Astrocyte (in vitro differentiated cells and primary cell): ENCODE measurements around the gene DET1. TPM values are rescaled to one million over a fixed set of nuclear protein-coding genes. Genes with fewer than 3 reads are reported as not detected.

ENCODE experiments used
- DNase-seq: peaks from one replicate; pipeline ENCODE4 v3.0.0-alpha.2; 2010; ENCODE audit warnings: low read depth
- FAIRE-seq: peaks from 2 replicates; lab custom pipeline; 2011; peaks lifted over from hg19 to GRCh38; lab: Jason Lieb, UNC
- H2AFZ ChIP-seq: 2 replicates; pipeline ENCODE4 v1.6.0; 2012; ENCODE audit warnings: low read depth, low read length, inconsistent platforms
- H3K27ac ChIP-seq: 2 replicates; pipeline ENCODE4 v1.5.1; 2011; ENCODE audit warnings: low read depth, low read length, inconsistent platforms
- H3K27me3 ChIP-seq: 2 replicates; pipeline ENCODE4 v1.6.0; 2011; ENCODE audit warnings: low read length, inconsistent platforms; ENCODE audit not compliant: insufficient read depth
- H3K36me3 ChIP-seq: 2 replicates; pipeline ENCODE4 v1.5.1; 2011; ENCODE audit warnings: low read length, inconsistent platforms; ENCODE audit not compliant: insufficient read depth
- H3K4me1 ChIP-seq: 2 replicates; pipeline ENCODE4 v1.5.1; 2011; ENCODE audit warnings: low read length, inconsistent platforms; ENCODE audit not compliant: insufficient read depth
- H3K4me2 ChIP-seq: 2 replicates; pipeline ENCODE4 v1.6.0; 2012; ENCODE audit warnings: low read length, inconsistent platforms
- H3K4me3 ChIP-seq: 2 replicates; pipeline ENCODE4 v1.5.1; 2011; ENCODE audit warnings: low read depth, mild to moderate bottlenecking, low read length, inconsistent platforms; ENCODE audit not compliant: insufficient read depth
- H3K79me2 ChIP-seq: 2 replicates; pipeline ENCODE4 v1.6.0; 2012; ENCODE audit warnings: mild to moderate bottlenecking, low read length, inconsistent platforms; ENCODE audit not compliant: insufficient read depth
- H3K9ac ChIP-seq: 2 replicates; pipeline ENCODE4 v1.6.0; 2012; ENCODE audit warnings: mild to moderate bottlenecking, low read length, inconsistent platforms
- H3K9me3 ChIP-seq: 2 replicates; pipeline ENCODE4 v1.5.1; 2012; ENCODE audit warnings: low read depth, mild to moderate bottlenecking, low read length, inconsistent platforms; ENCODE audit not compliant: insufficient read depth
- H4K20me1 ChIP-seq: 2 replicates; pipeline ENCODE4 v1.6.0; 2012; ENCODE audit warnings: low read length, inconsistent platforms; ENCODE audit not compliant: insufficient read depth
- H3K27ac Mint-ChIP-seq: one replicate; pipeline ENCODE4 v1.8.0; 2021; ENCODE audit warnings: mild to moderate bottlenecking, mixed read lengths; ENCODE audit not compliant: unreplicated experiment
- H3K27me3 Mint-ChIP-seq: one replicate; pipeline ENCODE4 v1.8.0; 2021; ENCODE audit warnings: low read depth, mixed read lengths; ENCODE audit not compliant: unreplicated experiment
- H3K36me3 Mint-ChIP-seq: one replicate; pipeline ENCODE4 v1.8.0; 2021; ENCODE audit warnings: low read depth, mixed read lengths; ENCODE audit not compliant: unreplicated experiment
- H3K4me1 Mint-ChIP-seq: one replicate; pipeline ENCODE4 v1.8.0; 2021; ENCODE audit warnings: low read depth, mixed read lengths; ENCODE audit not compliant: unreplicated experiment
- H3K4me3 Mint-ChIP-seq: one replicate; pipeline ENCODE4 v1.8.0; 2021; ENCODE audit warnings: mild to moderate bottlenecking, moderate library complexity, mixed read lengths; ENCODE audit not compliant: unreplicated experiment
- H3K9me3 Mint-ChIP-seq: one replicate; pipeline ENCODE4 v1.8.0; 2021; ENCODE audit warnings: mild to moderate bottlenecking, mixed read lengths; ENCODE audit not compliant: unreplicated experiment
- EZH2 ChIP-seq: IDR thresholded peaks from 2 replicates; pipeline ENCODE4 v1.6.1; 2012; ENCODE audit warnings: mild to moderate bottlenecking, low read length, inconsistent platforms; ENCODE audit not compliant: insufficient read depth
- total RNA-seq: library from RNA; stranded (reverse); gene quantifications from 2 replicates; pipeline ENCODE4 v1.2.1, GENCODE V29; 2021
- TF ChIP-seq, protein P1 (sequence below): IDR thresholded peaks from 2 replicates; pipeline ENCODE4 v1.5.1; 2011; ENCODE audit warnings: low read depth, mild to moderate bottlenecking, inconsistent platforms, low read length, moderate library complexity; ENCODE audit not compliant: insufficient read depth

DET1 gene
- total RNA-seq, 1 donor from 2014 or later = 4.8 TPM

DNA sequence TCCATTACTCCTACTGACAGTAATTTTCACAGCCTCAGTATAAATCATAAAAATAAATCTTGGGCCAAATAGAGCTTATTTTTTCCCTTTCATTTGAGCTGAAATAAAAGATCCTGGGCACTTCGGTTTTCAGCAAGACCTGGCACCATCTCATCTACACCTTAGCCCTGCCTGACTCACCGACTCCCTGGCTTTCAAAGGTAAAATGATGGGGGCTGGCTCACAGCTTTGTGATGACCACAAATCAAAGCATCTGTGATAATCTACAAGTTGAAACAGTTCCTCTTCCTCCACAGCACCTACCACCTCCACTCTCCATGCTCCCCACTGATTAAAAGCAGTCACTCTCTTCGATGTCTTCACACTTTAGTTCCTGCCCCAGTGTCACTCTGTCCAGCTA is 27.6 kb downstream of the DET1 start:
- H3K36me3 Mint-ChIP-seq = peaks cover 5% of the 10 kb centered on the region
- no peak overlapping the region for H3K9ac ChIP-seq
- no peaks in the 10 kb centered on the region for H3K36me3 ChIP-seq
- no peaks in the 10 kb centered on the region for H3K4me1 Mint-ChIP-seq
- H4K20me1 ChIP-seq = no peaks in the 10 kb centered on the region
- no peak overlapping the region for H2AFZ ChIP-seq
- TF ChIP-seq EZH2 = no peak
- TF ChIP-seq, protein P1, sequence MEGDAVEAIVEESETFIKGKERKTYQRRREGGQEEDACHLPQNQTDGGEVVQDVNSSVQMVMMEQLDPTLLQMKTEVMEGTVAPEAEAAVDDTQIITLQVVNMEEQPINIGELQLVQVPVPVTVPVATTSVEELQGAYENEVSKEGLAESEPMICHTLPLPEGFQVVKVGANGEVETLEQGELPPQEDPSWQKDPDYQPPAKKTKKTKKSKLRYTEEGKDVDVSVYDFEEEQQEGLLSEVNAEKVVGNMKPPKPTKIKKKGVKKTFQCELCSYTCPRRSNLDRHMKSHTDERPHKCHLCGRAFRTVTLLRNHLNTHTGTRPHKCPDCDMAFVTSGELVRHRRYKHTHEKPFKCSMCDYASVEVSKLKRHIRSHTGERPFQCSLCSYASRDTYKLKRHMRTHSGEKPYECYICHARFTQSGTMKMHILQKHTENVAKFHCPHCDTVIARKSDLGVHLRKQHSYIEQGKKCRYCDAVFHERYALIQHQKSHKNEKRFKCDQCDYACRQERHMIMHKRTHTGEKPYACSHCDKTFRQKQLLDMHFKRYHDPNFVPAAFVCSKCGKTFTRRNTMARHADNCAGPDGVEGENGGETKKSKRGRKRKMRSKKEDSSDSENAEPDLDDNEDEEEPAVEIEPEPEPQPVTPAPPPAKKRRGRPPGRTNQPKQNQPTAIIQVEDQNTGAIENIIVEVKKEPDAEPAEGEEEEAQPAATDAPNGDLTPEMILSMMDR = no peak
- DNase-seq = no peak
- H3K79me2 ChIP-seq = no peaks in the 10 kb centered on the region
- no peak overlapping the region for H3K4me3 ChIP-seq
- H3K4me3 Mint-ChIP-seq = no peak overlapping the region
- no peaks in the 10 kb centered on the region for H3K9me3 Mint-ChIP-seq
- H3K27ac ChIP-seq = no peak overlapping the region
- no peak overlapping the region for H3K4me2 ChIP-seq
- no peak for FAIRE-seq
- H3K27ac Mint-ChIP-seq = no peak overlapping the region
- H3K27me3 ChIP-seq = no peaks in the 10 kb centered on the region
- H3K27me3 Mint-ChIP-seq = no peaks in the 10 kb centered on the region
- no peaks in the 10 kb centered on the region for H3K4me1 ChIP-seq
- H3K9me3 ChIP-seq = no peaks in the 10 kb centered on the region

GRCh38 chr15:88513195-88513594 is 33.3 kb downstream of the DET1 start:
- peak; percentile 75 for DNase-seq
- Mint-ChIP-seq H3K9me3 (no peaks in the 10 kb centered on the region), H3K4me1 (peaks cover 2% of the 10 kb centered on the region), H3K36me3 (peaks cover 9% of the 10 kb centered on the region), H3K4me3 (no peak overlapping the region), H3K27ac (no peak overlapping the region), H3K27me3 (no peaks in the 10 kb centered on the region)
- H3K36me3 ChIP-seq = no peaks in the 10 kb centered on the region
- H3K4me2 ChIP-seq = no peak overlapping the region
- no peaks in the 10 kb centered on the region for H4K20me1 ChIP-seq
- no peak overlapping the region for H3K4me3 ChIP-seq
- H3K9me3 ChIP-seq = no peaks in the 10 kb centered on the region
- TF ChIP-seq, protein P1 = no peak
- TF ChIP-seq EZH2 = no peak
- no peaks in the 10 kb centered on the region for H3K27me3 ChIP-seq
- no peaks in the 10 kb centered on the region for H3K79me2 ChIP-seq
- no peak overlapping the region for H3K27ac ChIP-seq
- H2AFZ ChIP-seq = no peak overlapping the region
- no peak for FAIRE-seq
- H3K9ac ChIP-seq = no peak overlapping the region
- no peaks in the 10 kb centered on the region for H3K4me1 ChIP-seq

DNA sequence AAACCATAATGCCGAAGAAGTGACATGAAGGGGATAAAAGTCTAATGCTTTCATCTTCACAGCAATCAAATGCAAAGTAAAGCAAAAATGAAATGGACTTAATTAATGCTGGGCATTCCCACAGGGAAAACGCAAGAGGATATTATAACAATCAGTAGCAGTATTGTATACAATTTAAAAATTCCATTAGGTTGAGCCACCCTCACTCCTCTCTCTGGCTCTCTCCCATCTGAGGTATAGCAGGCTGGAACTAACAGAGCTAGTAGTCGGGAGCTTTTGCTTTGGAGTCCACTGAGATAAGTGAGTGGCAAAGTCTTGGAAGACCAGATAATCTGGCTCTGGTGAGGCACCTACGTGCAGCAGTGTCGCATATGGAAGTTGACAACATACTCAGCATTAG is 33.9 kb downstream of the DET1 start:
- Histone ChIP-seq H3K27me3 (no peaks in the 10 kb centered on the region), H3K9ac (no peak overlapping the region)
- H3K9me3 Mint-ChIP-seq = no peaks in the 10 kb centered on the region

More for the DNA sequence above, 33.9 kb downstream of the DET1 start:
- H3K9me3 ChIP-seq = no peaks in the 10 kb centered on the region
- no peak overlapping the region for H3K4me3 ChIP-seq
- DNase-seq = peak; percentile 36
- H4K20me1 ChIP-seq = no peaks in the 10 kb centered on the region
- H3K4me1 Mint-ChIP-seq = peaks cover 2% of the 10 kb centered on the region
- no peak for FAIRE-seq
- TF ChIP-seq, protein P1 = no peak
- TF ChIP-seq EZH2 = no peak
- no peak overlapping the region for H3K27ac ChIP-seq
- H3K36me3 ChIP-seq = no peaks in the 10 kb centered on the region
- no peak overlapping the region for H3K4me2 ChIP-seq
- no peaks in the 10 kb centered on the region for H3K79me2 ChIP-seq
- peaks cover 9% of the 10 kb centered on the region for H3K36me3 Mint-ChIP-seq
- no peak overlapping the region for H3K4me3 Mint-ChIP-seq
- H2AFZ ChIP-seq = no peak overlapping the region
- H3K27me3 Mint-ChIP-seq = no peaks in the 10 kb centered on the region
- H3K4me1 ChIP-seq = no peaks in the 10 kb centered on the region
- no peak overlapping the region for H3K27ac Mint-ChIP-seq
